Sigmoid colon (tissue), 7 donors: ENCODE results near the gene ACOXL. TPM values are rescaled to one million over a fixed set of nuclear protein-coding genes. Genes with fewer than 3 reads are reported as not detected.
A peak's percentile ranks its signal among the peaks of the same experiment; 100 is the strongest.

Experiments used
- DNase-seq: peaks from one replicate; pipeline ENCODE4 v3.0.0-alpha.2; 2019
- H3K27ac ChIP-seq, 4 donors: fragments of 200-600 bp; sonication (generic); one replicate each; pipeline ENCODE4 v1.5.1; 2016 to 2019; ENCODE audit warnings: mild to moderate bottlenecking in 1 of 4
- H3K27me3 ChIP-seq, 3 donors: fragments of 200-600 bp; sonication (generic); one replicate each; pipeline ENCODE4 v1.5.1; 2019; ENCODE audit warnings: mild to moderate bottlenecking in 1 of 3
- H3K36me3 ChIP-seq, 4 donors: fragments of 200-600 bp; sonication (generic); one replicate each; pipeline ENCODE4 v1.5.1; 2016 to 2019
- H3K4me1 ChIP-seq, 4 donors: fragments of 200-600 bp; sonication (generic); one replicate each; pipeline ENCODE4 v1.5.1; 2017 to 2019
- H3K4me3 ChIP-seq, 4 donors: fragments of 200-600 bp; sonication (generic); one replicate each; pipeline ENCODE4 v1.5.1; 2017 to 2019; ENCODE audit warnings: mild to moderate bottlenecking in 2 of 4, moderate library complexity in 1 of 4
- H3K9me3 ChIP-seq, 4 donors: fragments of 200-600 bp in 3 of 4; sonication (generic) in 3 of 4; one replicate each; pipeline versions ENCODE4 v1.5.1 to v1.6.1; 2013 to 2019
- EP300 ChIP-seq, 4 donors: sonication (generic); formaldehyde crosslinking; IDR thresholded peaks; one replicate each; pipeline ENCODE4 v1.6.1; 2017; ENCODE audit warnings: antibody characterized with exemption in 4 of 4
- POLR2A ChIP-seq, 2 donors: fragments of 450-650 bp; IDR thresholded peaks; one replicate each; pipeline ENCODE4 v1.6.1; 2016; ENCODE audit warnings: antibody characterized with exemption in 2 of 2, mild to moderate bottlenecking in 2 of 2, moderate library complexity in 2 of 2
- POLR2AphosphoS5 ChIP-seq, 4 donors: sonication (generic); formaldehyde crosslinking; IDR thresholded peaks; one replicate each; pipeline ENCODE4 v1.6.1; 2017; ENCODE audit warnings: antibody characterized with exemption in 4 of 4
- WGBS, 2 donors: extraction: QIAGEN DNeasy Blood & Tissue Kit; methylation state at CpG; one replicate each; pipeline ENCODE4 v1.1.7; 2013; 5-methylcytosine and 5-hydroxymethylcytosine counted together
- intact Hi-C: fragments of 100-400 bp; cut with DNase I; formaldehyde crosslinking; loops from one replicate; pipeline ENCODE4 v1.15.1; 2023
- polyA plus RNA-seq, 3 donors: library from polyadenylated mRNA; stranded (reverse); fragments of 200-250 nt; gene quantifications; one replicate each; pipeline ENCODE4 v1.2.3, GENCODE V29; 2013
- total RNA-seq, 4 donors: library from RNA; depleted of rRNA; stranded (reverse); fragments of >200 nt; gene quantifications; one replicate each; pipeline ENCODE4 v1.1.0, GENCODE V29; 2016
- TF ChIP-seq, protein P1 (sequence below), 4 experiments: fragments of 450-650 bp in 3 of 4; fragments of 200-600 bp in 1 of 4; IDR thresholded peaks; one replicate each; pipeline ENCODE4 v1.5.1; 2016 to 2019; ENCODE audit warnings: antibody characterized with exemption in 4 of 4, mild to moderate bottlenecking in 3 of 4, moderate library complexity in 2 of 4
- donor health status: healthy with polysubstance abuse.
- donor health status: Bipolar disorder and iron deficiency.
- donor health status: healthy.

Gene ACOXL
- total and polyA plus RNA-seq, 7 donors = 0.45 TPM; not detected in 6

DNA sequence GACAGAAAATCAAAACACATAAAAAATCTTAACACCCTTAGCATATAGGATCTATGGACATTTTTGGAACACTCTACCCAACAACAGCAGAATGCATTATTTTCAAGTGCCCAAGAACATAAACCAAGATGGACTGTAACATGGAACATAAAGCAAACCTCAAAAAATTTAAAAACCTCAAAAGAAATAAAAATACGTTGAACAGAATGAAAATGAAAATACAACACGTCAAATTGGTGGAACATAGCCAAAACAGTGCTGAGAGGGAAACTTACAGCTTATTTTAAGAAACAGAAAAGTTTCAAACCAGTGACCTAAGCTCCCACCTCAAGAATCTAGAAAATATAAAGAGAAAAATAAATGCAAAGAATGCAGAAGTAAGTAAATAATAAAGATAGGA lies 330.0 kb downstream of the ACOXL start:
- DNase-seq = no peak

DNA sequence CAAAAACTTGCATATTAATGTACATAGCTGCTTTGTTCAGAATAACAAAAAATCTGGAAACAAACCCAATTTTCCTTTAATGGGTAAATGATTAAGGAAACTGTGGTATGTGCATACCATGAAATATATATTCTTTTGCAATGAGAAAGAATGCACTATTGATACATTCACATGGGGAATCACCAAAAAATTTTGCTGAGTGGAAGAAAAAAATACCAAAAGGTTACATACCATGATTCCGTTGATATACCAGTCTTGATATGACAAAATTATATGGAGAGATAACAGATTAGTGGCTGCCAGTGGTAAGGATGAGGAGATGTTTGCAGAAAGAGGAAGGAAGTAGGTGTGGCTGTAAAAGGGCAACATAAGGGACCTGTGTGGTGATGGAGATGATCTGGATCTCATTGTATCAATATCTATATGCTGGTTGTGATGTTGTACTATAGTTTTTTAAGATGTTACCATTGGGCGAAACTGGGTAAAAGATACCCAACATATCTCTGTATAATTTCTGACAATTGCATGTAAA lies 333.8 kb downstream of the ACOXL start:
- 76 to 85% methylated on average over 2 of the region's 2 CpGs for WGBS, 2 donors
- intact Hi-C loops = no loop called here

More for the DNA sequence above, 330.0 kb downstream of the ACOXL start:
- TF ChIP-seq, protein P1, sequence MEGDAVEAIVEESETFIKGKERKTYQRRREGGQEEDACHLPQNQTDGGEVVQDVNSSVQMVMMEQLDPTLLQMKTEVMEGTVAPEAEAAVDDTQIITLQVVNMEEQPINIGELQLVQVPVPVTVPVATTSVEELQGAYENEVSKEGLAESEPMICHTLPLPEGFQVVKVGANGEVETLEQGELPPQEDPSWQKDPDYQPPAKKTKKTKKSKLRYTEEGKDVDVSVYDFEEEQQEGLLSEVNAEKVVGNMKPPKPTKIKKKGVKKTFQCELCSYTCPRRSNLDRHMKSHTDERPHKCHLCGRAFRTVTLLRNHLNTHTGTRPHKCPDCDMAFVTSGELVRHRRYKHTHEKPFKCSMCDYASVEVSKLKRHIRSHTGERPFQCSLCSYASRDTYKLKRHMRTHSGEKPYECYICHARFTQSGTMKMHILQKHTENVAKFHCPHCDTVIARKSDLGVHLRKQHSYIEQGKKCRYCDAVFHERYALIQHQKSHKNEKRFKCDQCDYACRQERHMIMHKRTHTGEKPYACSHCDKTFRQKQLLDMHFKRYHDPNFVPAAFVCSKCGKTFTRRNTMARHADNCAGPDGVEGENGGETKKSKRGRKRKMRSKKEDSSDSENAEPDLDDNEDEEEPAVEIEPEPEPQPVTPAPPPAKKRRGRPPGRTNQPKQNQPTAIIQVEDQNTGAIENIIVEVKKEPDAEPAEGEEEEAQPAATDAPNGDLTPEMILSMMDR (IDR thresholded peaks at IDR 0.05) = no peak
- TF ChIP-seq EP300 (IDR thresholded peaks at IDR 0.05) (no peak), POLR2A (IDR thresholded peaks at IDR 0.05) (no peak), POLR2AphosphoS5 (IDR thresholded peaks at IDR 0.05) (no peak)
- H3K27ac ChIP-seq = no peak overlapping the region
- H3K27me3 ChIP-seq = no peaks in the 10 kb centered on the region
- H3K4me3 ChIP-seq = no peak overlapping the region
- intact Hi-C loops = no loop called here
- H3K9me3 ChIP-seq = peaks cover 0 to 2% (median 0%) of the 10 kb centered on the region in 4 donors
- WGBS, 2 donors = 54 to 88% methylated on average over 2 of the region's 2 CpGs
- H3K4me1 ChIP-seq = no peaks in the 10 kb centered on the region
- H3K36me3 ChIP-seq = no peaks in the 10 kb centered on the region

DNA sequence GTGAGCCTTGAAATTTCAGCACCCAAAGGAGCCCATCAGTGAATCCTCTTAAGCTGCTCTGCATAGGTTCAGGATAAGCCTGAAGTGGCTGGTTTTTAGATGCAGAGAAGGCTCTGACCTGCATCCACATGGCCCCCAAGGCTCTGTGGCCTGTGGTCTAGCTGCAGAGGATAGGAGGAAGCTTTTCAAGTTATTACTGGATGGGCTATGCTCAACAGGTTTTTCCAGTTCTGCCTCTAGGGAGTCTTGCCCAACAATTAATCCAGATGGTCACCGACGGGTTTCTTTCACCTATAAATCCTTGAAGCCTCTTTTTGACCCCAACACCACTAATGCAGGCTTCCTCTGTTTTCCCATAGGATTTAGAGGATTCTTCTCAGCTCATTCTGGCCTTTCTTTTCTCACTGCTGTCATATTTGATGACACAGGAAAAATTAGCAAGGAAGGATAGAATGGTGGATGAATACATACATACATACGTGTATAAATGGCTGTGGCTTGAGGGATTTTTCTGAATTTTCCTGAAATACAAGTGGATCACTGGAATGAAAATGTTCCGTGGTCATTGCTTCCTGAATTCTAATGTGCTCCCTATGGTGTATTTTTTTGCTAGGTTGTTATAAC lies 336.2 kb downstream of the ACOXL start:
- Histone ChIP-seq H3K9me3 (peaks cover 0 to 2% (median 0%) of the 10 kb centered on the region in 4 donors), H3K4me1 (peaks cover 0 to 5% (median 2%) of the 10 kb centered on the region in 4 donors), H3K27ac (no peak overlapping the region), H3K4me3 (no peak overlapping the region), H3K36me3 (no peaks in the 10 kb centered on the region), H3K27me3 (no peaks in the 10 kb centered on the region)
- WGBS, 2 donors = 41 to 63% methylated on average over 4 of the region's 4 CpGs
- no peak for DNase-seq
- intact Hi-C loops = no loop called here
- TF ChIP-seq POLR2AphosphoS5 (IDR thresholded peaks at IDR 0.05) = no peak
- TF ChIP-seq, protein P1 (IDR thresholded peaks at IDR 0.05) = no peak
- TF ChIP-seq POLR2A (IDR thresholded peaks at IDR 0.05) = no peak
- TF ChIP-seq EP300 (IDR thresholded peaks at IDR 0.05) = no peak

More for the DNA sequence above, 333.8 kb downstream of the ACOXL start:
- Histone ChIP-seq H3K27ac (no peak overlapping the region), H3K9me3 (peaks cover 0 to 2% (median 0%) of the 10 kb centered on the region in 4 donors), H3K36me3 (no peaks in the 10 kb centered on the region), H3K27me3 (no peaks in the 10 kb centered on the region), H3K4me3 (no peak overlapping the region), H3K4me1 (no peaks in the 10 kb centered on the region)
- no peak for TF ChIP-seq POLR2A (IDR thresholded peaks at IDR 0.05)
- TF ChIP-seq POLR2AphosphoS5 (IDR thresholded peaks at IDR 0.05) = no peak
- TF ChIP-seq EP300 (IDR thresholded peaks at IDR 0.05) = no peak
- no peak for DNase-seq

DNA sequence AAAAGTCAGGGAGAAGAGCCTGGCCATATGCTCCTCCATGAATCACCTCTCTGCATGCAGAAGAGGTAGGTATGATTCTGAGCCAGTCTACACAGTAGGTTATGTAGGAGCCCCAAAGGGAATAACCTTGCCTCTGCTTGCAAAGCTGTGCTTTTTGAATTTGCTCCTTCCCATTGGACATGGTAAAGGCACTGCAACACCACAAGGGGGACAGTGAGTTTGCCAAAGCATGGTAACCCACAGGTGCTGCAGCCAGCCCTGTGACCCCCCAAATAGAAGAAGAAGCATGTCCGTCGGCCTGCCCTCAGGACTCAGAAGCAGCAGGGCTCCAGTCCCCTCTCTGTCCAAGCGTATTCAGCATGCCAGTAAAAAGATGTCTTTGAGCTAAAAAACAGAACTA lies 337.3 kb downstream of the ACOXL start:
- H3K4me1 ChIP-seq = peaks cover 0 to 5% (median 2%) of the 10 kb centered on the region in 4 donors
- intact Hi-C loops = no loop called here
- no peaks in the 10 kb centered on the region for H3K27me3 ChIP-seq
- no peak for TF ChIP-seq POLR2AphosphoS5 (IDR thresholded peaks at IDR 0.05)
- TF ChIP-seq, protein P1 (IDR thresholded peaks at IDR 0.05) = no peak
- TF ChIP-seq EP300 (IDR thresholded peaks at IDR 0.05) = no peak
- TF ChIP-seq POLR2A (IDR thresholded peaks at IDR 0.05) = no peak
- 95 to 99% methylated on average over 3 of the region's 3 CpGs for WGBS, 2 donors
- no peaks in the 10 kb centered on the region for H3K36me3 ChIP-seq
- H3K27ac ChIP-seq = no peak overlapping the region
- no peak for DNase-seq
- no peak overlapping the region for H3K4me3 ChIP-seq
- no peaks in the 10 kb centered on the region for H3K9me3 ChIP-seq

DNA sequence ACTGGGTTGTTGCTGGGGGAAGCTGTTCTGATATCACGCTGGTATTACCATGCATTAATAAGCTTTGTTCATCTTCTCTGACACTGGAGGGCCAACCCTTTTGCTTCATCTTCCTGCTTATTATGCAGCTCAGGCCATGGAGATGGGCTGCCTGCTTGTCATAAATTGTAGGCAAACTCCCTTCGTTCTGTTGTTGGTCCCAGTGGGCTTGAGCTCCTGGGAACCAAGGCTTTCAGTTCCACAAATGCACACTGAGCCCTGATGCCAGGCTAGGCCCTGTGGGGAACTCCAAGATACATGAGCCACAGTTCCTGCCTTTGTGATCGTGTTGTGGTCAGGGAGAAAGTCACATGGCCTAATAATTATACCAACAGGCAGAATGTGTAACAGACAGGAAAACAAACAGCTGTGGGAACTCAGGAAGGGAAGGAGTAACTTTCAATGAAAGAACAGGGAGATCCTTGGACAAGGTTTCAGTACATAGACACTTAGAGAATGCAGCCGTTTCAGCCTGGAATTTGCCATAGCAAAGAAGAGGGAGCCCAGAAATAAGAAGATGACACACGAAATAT lies 339.3 kb downstream of the ACOXL start:
- H3K27ac ChIP-seq = peak overlapping the region in 3 of 4 donors; percentile 10 to 26 (median 21)
- H3K4me3 ChIP-seq = no peak overlapping the region
- H3K4me1 ChIP-seq = peaks cover 0 to 5% (median 2%) of the 10 kb centered on the region in 4 donors
- H3K36me3 ChIP-seq = no peaks in the 10 kb centered on the region
- no peak for DNase-seq
- no peaks in the 10 kb centered on the region for H3K27me3 ChIP-seq
- TF ChIP-seq POLR2A (IDR thresholded peaks at IDR 0.05) (no peak), POLR2AphosphoS5 (IDR thresholded peaks at IDR 0.05) (peak in 2 of 4 donors; percentile 33 to 46)
- H3K9me3 ChIP-seq = peaks cover 0 to 6% (median 0%) of the 10 kb centered on the region in 4 donors
- intact Hi-C loops = no loop called here
- WGBS, 2 donors = 58 to 74% methylated on average over 5 of the region's 5 CpGs
